Cardiac muscle cell (in vitro differentiated cells and primary cell): ENCODE data around the gene NUDT22. TPM values are rescaled to one million over a fixed set of nuclear protein-coding genes. Genes with fewer than 3 reads are reported as not detected.
A peak's percentile ranks its signal among the peaks of the same experiment; 100 is the strongest.

Experiments used
- DNase-seq, 2 donors: peaks; one replicate each; pipeline versions ENCODE4 v3.0.0 to v3.0.0-alpha.2; 2010 to 2017; ENCODE audit warnings: low read depth in 1 of 2, low spot score in 1 of 2
- H3K27ac ChIP-seq: fragments of 200-600 bp; sonication (generic); 2 replicates; pipeline ENCODE4 v1.5.1; 2016
- H3K27me3 ChIP-seq: fragments of 200-600 bp; sonication (generic); 2 replicates; pipeline ENCODE4 v1.6.0; 2016; ENCODE audit warnings: control low read depth
- H3K36me3 ChIP-seq: fragments of 200-600 bp; sonication (generic); 2 replicates; pipeline ENCODE4 v1.5.1; 2016; ENCODE audit warnings: control low read depth
- H3K4me1 ChIP-seq: fragments of 200-600 bp; sonication (generic); 2 replicates; pipeline ENCODE4 v1.8.1; 2017; ENCODE audit warnings: low read depth, mild to moderate bottlenecking, mixed run types
- H3K4me3 ChIP-seq: fragments of 200-600 bp; sonication (generic); 2 replicates; pipeline ENCODE4 v1.5.1; 2016; ENCODE audit warnings: mild to moderate bottlenecking
- H3K9me3 ChIP-seq: fragments of 200-600 bp; sonication (generic); 2 replicates; pipeline ENCODE4 v1.5.1; 2017; ENCODE audit warnings: low read depth, mild to moderate bottlenecking, control low read depth
- CTCF ChIP-seq: IDR thresholded peaks from 2 replicates; pipeline ENCODE4 v1.5.1; 2012; ENCODE audit warnings: low read depth, mild to moderate bottlenecking, low read length
- polyA plus RNA-seq: library from polyadenylated mRNA; unstranded; fragments of >200 nt; fragmentation: Nextera tagmentation; extraction: Ambion mirVana; gene quantifications from 2 replicates; pipeline ENCODE4 v1.2.1, GENCODE V29; 2016
- total RNA-seq: library from RNA; depleted of rRNA; stranded (reverse); fragments of >200 nt; gene quantifications from 2 replicates; pipeline ENCODE4 v1.2.3, GENCODE V29; 2016

The NUDT22 gene
- total and polyA plus RNA-seq, 2 experiments from 2014 or later, result 76.0 to 90.6 TPM

- Histone ChIP-seq H3K27me3 (no peaks in the 10 kb centered on the region), H3K4me3 (no peak overlapping the region), H3K9me3 (no peaks in the 10 kb centered on the region), H3K27ac (no peak overlapping the region), H3K36me3 (no peaks in the 10 kb centered on the region), H3K4me1 (peaks cover 6% of the 10 kb centered on the region)
- no peak for TF ChIP-seq CTCF
- no peak for DNase-seq
Observed at GRCh38 chr11:64263947-64264317, 37.9 kb downstream of the NUDT22 start.

- no peak for DNase-seq
- no peak overlapping the region for H3K27ac ChIP-seq
- no peaks in the 10 kb centered on the region for H3K27me3 ChIP-seq
- peaks cover 8% of the 10 kb centered on the region for H3K4me1 ChIP-seq
- no peak for TF ChIP-seq CTCF
- no peak overlapping the region for H3K4me3 ChIP-seq
- H3K9me3 ChIP-seq, result no peaks in the 10 kb centered on the region
- H3K36me3 ChIP-seq, result no peaks in the 10 kb centered on the region
Observed at GRCh38 chr11:64264371-64264852, 38.3 kb downstream of the NUDT22 start.

- no peak for TF ChIP-seq CTCF
- H3K36me3 ChIP-seq, result no peaks in the 10 kb centered on the region
- H3K27me3 ChIP-seq, result no peaks in the 10 kb centered on the region
- no peak for DNase-seq
- H3K9me3 ChIP-seq, result no peaks in the 10 kb centered on the region
- H3K27ac ChIP-seq, result no peak overlapping the region
- H3K4me3 ChIP-seq, result no peak overlapping the region
- H3K4me1 ChIP-seq, result peaks cover 8% of the 10 kb centered on the region
Observed at GRCh38 chr11:64265176-64266160, 39.4 kb downstream of the NUDT22 start.

- H3K36me3 ChIP-seq, result no peaks in the 10 kb centered on the region
- TF ChIP-seq CTCF, result no peak
Observed at GRCh38 chr11:64266339-64266738, 40.3 kb downstream of the NUDT22 start.

GRCh38 chr11:64267207-64267945 is 41.3 kb downstream of the NUDT22 start:
- H3K4me3 ChIP-seq, result no peak overlapping the region
- H3K36me3 ChIP-seq, result no peaks in the 10 kb centered on the region
- DNase-seq, result peak in 1 of 2 donors; percentile 35
- no peaks in the 10 kb centered on the region for H3K9me3 ChIP-seq
- no peaks in the 10 kb centered on the region for H3K27me3 ChIP-seq
- H3K27ac ChIP-seq, result no peak overlapping the region
- no peak for TF ChIP-seq CTCF
- peaks cover 8% of the 10 kb centered on the region for H3K4me1 ChIP-seq

More at GRCh38 chr11:64266339-64266738, 40.3 kb downstream of the NUDT22 start:
- Histone ChIP-seq H3K4me3 (no peak overlapping the region), H3K27me3 (no peaks in the 10 kb centered on the region), H3K9me3 (no peaks in the 10 kb centered on the region), H3K4me1 (peaks cover 8% of the 10 kb centered on the region), H3K27ac (no peak overlapping the region)
- DNase-seq, result no peak
